HG03558 (cell line): ENCODE results near the gene NHLRC4.

Source experiments
- ATAC-seq: cut with Tn5 transposase; IDR thresholded peaks from one replicate; pipeline ENCODE4 v1.9.1; 2021; ENCODE audit warnings: moderate number of reproducible peaks; ENCODE audit not compliant: unreplicated experiment; ENCODE audit errors: extremely low read depth

The NHLRC4 gene

DNA sequence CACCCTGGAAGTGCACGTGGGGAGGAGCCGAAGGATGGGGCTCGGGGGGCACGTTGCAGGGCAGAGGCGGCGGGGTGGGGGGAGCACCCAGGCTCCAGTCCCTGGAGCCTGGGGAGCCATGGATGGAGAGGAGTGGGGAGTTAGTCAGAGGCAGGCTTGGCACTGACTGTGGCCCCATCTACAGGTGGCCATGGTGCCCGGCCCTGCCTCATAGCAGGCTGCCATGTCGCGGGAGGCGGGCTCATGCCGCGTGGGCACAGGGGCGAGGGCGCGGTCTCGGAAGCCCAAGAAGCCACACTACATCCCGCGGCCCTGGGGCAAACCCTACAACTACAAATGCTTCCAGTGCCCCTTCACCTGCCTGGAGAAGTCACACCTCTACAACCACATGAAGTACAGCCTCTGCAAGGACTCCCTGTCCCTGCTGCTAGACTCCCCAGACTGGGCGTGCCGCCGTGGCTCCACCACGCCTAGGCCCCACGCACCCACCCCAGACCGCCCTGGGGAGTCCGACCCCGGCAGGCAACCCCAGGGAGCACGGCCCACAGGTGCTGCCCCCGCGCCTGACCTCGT lies 3.6 kb upstream of the NHLRC4 start:
- ATAC-seq: no peak

DNA sequence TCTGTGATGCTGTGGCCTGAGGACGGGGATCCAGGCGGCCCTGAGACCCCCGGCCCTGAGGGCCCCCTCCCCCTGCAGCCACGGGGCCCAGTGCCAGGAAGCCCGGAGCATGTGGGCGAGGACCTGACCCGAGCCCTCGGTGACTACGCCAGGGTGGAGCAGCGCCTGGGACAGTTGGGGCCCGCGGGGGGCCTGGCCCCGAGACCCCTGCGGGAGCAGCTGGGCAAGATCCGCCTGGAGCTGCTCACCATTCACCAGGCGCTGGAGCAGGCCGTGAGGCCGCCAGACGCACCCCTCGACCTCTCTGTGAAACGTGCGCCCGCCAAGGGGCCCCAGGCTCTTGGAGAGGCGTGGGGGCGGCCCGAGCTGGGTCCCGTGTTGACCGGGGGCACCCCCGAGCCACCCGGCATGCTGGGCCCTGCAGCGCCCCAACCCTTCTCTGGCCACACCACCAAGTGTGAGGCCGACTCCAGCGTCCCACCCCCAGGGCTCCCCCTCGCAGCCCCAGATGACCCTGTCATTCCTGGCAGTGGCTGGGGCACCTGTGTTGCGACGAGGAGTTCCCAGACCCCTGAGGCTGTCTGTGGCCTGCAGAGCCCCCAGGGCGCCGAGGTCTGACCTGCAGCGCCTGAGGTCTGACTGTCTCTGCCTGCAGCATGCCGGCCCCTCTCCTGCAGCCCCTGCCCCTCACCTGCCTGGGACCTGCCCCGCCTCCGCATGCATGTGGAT lies 2.0 kb upstream of the NHLRC4 start:
- ATAC-seq: no peak

DNA sequence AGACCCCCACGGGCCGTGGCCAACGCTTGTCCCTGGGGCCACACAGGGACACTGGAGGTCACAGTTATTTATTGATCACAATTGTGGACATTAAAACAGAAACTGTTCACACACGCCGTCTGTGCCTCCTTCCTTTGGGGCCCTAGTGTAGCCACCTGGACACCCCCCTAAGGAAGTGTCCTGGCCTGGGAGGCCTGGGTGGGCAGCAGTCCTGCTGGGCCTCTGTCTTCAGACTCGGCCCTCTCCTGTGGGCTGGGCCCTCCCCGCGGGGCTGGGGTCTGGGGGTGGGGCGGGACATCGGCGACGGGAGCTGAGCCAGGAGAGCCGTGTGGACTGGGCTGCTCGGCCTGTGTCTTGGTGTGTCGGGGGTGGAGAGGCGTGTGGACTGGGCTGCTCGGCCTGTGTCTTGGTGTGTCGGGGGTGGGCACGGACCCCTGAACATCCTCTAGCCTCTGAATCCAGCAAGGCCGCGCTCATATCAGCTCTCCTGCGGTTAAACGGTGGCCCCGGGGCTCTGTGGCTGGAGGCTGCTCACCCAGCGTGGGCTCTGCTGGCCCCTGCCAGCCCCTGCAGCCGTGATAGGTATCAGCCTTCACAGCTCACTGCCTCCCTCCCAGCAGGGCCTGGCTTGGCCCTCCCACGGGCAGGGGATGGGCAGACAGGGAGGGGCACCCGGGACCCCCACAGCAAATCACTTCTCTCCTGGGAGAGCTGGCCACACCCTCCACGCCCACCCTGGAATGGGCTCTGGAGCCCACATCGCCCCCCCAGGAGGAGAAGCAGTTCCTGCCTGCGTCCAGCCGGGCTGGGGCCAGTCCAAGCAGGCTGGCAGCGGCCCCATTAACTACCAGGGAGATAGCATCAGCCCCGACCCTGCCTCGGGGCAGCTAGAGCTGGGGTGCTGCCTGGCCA lies 1.1 kb upstream of the NHLRC4 start:
- ATAC-seq: no peak

DNA sequence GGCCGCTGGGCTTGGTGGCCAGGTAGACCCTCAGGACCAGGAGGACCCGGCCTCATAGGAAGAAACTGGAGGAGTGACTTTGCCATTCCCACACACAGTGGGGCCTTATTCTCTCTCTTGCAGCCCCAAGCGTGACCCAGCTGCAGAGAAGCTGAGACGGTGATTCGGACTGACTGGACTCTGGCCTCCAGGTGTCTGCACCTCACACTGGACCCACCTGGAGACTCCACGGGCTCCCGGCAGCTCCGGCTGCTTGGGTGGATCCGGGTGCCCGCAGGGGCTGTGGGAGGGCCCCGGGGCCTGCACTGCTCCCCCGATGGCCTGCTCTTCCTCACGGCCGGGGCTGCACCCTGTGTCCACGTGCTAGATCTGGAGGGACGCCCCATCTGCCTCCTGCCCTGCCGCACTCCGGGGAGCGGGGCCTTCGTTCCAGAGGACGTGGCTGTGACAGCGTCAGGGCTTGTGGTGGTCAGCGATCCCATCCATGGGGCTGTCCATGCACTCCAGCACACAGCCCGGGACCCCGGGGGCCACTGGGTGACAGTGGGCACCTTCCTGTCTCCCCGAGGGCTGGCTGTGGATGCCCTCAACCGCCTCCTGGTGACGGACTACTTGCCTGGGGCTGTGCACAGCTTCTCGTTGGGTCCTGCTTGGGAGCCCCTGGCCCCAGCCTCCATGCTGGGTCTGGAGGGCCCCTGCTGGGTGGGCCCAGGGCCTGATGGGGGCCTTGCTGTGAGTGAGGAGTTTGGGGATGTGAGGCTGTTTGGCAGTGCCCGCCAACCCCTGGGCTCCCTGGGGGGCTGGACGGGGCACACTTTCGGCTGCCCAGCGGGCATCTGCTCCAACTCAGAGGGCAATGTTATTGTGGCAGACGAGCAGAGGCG lies 810 bp downstream of the NHLRC4 start:
- ATAC-seq: no peak

DNA sequence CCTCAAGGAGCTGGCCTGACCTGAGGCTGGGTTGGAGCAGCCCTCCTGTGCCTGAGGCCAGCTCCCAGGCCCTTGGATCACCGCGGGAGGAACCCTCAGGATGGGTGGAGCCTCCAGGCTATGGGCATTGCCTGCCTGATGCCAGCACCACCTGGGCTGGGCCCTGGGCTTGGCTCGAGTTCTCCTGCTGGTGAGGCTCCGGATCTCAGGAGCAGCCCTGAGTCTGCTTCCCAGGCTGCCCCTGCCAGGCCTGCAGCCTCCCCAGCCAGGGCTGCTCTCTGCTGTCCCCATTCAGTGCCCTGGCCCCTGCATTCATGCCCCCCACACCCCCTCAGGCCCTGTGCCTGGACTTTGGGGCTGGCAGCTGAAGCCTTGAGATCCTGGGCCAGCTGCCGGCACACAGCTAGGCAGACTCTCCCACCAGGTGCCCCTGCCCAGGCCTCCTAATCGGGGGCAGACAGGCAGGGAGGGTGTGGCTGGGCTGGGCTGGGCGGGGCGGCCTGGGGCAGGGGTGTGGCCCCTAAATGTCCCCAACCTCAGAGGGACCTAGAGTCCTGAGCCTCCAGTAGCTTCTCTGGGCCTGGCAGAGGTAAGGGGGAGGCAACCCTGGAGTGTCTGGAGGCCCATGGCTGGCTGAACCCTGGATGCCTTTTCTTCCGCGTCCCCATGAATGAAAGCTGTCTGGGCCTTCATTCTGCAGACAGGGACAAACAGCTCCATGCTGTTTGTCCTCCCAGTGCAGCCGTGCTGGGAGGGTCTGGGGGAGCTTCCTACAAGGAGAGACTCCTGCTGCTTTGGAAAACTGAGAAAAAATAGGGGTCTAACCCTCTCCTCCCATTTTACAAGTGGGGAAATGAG lies 1.8 kb downstream of the NHLRC4 start:
- ATAC-seq: no peak

DNA sequence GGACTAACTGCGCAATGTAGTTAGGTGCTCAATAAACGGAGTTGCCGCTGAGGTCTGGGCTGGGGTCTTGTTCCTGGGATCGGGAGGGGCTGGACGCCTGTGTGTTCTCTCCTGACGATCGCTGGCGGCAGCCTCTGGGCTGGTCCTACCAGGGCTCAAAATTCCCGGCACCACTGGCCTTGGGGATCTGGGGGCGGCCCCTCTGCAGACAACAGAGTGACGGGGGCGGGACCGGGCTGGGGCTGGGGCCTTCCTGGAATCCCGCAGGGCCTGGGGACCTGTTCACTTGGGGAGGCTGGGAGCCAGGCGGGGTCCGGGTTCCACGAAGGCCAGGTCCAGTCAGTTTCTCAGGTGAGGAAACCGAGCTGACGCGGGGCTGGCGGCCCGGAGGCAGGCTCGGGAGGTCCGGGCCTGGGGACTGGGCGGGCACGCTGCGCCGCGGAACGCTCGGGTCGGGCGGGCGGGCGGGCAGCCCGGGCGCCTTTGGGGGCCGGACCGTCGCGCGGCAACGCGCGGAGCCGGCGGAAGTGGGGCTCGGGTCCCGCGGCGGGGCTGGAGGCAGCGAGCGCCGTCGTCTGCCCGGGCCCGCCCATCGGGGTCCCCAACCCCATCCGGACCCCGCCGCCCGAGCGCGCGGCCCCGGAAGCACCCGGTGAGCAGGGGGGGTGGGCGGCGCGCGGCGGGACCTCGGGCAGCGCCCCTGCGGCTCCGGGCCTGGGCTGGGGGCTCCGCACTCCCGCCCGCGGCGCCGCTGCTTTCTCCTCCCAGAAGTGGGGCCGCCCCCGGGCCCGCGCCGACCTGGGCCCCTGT lies 2.8 kb downstream of the NHLRC4 start, which contains the start of gene PIGQ:
PIGQ (plus strand) TSS at position 524 of the 810 bp plus-strand sequence. CDS start 4,107 bp downstream, outside the sequence.
- no peak for ATAC-seq

DNA sequence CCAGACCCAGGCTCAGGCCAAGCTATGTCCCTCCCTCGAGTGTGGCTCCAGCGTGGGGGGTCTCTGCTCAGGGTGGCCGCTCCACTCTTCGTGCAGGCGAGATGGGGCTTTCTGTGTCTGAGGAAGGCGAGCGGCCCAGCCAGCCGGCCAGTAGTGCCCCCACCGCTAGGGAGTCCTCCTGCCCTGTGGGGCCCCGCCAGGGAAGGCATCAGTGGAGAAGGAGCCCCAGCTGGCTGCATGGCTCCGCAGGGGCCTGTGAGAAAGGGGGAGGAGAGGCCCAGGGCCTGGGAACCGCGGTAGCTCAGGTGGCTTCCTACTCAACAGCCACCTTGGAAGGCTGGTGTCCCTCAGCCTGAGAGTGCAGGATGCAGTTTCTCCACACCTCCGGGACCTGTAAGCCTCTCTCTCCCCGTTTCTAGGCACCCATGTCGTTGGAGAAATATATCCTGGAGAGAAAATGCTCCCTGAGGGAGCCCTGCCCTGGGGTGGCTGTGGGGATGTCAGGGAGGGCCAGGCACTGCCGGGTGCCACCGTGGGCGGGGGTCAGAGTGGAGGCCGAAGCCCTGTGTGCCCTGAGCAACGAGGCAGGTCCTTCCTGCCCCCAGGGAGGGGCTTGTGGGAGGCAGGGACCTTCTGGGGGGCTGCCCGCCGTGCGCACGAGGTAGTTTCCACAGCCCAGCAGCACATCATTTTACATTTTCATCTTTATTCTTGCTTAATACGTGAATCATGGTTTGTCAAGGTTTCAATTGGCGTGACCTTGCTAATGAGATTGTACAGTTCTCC lies 6.3 kb downstream of the NHLRC4 start:
- ATAC-seq: no peak

DNA sequence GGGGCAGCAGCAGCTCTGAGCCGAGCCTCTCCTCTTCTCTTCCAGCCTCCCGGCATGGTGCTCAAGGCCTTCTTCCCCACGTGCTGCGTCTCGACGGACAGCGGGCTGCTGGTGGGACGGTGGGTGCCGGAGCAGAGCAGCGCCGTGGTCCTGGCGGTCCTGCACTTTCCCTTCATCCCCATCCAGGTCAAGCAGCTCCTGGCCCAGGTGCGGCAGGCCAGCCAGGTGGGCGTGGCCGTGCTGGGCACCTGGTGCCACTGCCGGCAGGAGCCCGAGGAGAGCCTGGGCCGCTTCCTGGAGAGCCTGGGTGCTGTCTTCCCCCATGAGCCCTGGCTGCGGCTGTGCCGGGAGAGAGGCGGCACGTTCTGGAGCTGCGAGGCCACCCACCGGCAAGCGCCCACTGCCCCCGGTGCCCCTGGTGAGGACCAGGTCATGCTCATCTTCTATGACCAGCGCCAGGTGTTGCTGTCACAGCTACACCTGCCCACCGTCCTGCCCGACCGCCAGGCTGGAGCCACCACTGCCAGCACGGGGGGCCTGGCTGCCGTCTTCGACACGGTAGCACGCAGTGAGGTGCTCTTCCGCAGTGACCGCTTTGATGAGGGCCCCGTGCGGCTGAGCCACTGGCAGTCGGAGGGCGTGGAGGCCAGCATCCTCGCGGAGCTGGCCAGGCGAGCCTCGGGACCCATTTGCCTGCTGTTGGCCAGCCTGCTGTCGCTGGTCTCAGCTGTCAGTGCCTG lies 7.4 kb downstream of the NHLRC4 start:
- ATAC-seq: no peak

DNA sequence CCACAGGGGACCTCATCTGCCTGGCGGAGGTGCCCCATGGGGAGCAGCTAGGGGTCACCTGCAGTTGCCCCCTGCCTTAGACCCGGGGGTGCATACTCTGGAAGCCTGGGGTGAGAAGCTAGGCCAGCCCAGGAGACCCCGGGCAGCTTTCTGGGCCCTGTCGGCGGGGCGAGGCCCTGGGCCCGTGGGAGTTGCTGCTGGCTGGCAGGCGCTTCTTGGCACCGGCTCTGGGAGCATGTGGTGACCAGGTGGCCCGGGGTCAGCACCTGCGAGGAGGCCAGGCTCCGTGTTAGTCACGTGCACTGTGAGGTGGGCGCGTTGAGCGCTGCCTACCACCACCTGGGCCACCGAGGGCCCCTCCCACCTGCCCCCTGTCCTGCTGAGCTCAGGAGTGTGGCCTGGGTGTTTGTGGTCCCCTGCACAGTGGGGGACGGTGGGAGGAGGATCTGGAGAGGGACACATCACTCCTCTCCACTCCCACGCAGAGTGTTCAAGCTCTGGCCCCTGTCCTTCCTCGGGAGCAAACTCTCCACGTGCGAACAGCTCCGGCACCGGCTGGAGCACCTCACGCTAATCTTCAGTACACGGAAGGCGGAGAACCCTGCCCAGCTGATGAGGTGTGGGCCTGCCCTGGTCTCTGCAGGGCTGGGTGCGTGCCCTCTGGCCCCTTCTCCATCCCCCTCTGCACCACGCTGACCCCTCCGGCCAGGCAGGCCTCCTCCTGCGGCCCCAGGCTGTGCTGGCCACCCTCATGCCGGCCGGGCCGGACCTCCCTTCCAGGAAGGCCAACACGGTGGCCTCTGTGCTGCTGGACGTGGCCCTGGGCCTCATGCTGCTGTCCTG lies 8.8 kb downstream of the NHLRC4 start:
- ATAC-seq: no peak

DNA sequence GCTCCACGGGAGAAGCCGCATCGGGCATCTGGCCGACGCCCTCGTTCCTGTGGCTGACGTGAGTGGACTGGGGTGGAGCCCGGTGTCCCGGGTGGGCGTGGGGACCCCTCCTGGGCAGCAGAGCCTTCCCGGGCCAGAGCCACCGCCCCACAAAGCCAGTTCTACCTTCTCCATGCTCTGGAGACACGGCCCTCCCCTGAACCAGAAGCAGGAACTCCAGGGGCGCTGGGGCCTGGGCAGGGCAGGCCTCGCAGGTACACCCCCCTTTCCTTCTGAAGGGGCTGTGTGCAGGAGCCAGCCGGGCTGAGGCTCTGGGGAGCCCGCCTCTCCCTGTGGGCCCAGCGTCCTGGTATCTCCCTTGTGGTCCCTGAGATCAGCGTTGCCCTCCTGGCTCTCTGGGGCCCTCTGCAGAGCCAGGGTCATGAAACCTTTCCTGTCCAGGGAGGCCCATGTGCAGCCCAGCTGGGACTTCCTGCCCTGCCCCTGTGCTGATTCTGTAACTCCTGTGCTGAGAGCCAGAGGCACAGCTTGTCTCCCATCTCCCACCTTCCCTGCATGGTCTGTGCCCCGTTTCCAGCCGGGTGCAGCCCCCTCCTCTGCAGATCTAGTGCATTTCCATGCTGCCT lies 9.5 kb downstream of the NHLRC4 start:
- ATAC-seq: no peak

DNA sequence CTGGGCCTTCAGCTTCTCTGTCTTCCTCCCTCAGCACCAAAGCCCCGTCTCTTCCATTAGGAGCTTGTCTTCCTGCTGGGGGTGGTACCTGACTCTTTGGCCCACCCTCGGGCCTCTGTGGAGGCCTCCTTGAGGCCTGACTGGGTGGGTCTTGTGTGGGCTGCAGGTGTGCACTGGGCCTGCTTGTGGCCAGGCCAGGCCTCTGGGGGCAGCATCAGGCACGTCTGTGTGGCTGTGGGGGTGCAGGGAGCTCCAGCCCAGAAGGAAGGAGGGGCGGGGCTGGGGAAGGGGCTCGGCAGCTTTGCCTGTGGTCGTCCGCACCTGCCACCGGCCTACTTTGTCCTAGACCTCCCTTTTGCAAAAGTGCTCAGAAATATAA lies 10.0 kb downstream of the NHLRC4 start:
- no peak for ATAC-seq

DNA sequence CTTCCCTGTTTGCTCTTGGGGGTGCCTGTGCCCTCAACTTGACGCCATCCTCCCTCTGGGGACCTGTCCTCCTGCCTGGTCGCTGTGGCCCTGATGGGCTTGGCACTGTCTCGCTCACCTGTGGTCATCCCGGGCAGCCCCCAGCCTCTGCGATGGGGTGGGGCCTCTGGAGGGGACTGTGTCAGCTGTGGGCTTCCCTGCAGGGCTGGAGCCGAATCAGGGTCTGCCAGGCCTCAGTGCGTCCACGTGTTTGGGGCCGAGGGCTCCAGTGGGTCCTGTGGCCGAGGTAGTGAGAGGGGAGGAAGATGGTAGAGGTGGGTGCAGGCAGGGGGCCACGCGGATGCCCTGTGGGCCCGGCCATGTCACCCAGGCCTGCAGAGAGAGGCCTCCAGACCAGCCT lies 11.0 kb downstream of the NHLRC4 start:
- no peak for ATAC-seq

DNA sequence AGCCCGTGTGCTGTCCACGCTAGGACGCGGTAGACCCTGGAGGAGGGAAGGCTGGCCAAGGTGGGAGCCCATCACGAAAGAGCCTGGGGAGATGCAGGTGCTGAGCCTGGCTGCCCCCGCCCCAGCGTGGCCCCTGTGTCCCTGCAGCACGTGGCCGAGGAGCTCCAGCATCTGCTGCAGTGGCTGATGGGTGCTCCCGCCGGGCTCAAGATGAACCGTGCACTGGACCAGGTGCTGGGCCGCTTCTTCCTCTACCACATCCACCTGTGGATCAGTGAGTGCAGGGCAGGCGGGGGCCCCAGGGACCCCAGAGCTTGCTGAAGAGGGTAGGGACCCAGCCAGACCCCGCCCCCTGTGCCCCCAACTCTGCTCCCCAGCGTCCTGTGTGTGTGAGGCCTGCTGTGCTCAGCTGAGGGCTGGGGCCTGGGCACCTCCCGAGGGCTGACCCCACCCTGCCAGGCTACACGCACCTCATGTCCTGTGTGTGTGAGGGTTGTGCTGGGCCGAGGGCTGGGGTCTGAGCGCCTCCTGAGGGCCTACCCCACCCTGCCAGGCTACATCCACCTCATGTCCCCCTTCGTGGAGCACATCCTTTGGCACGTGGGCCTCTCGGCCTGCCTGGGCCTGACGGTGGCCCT lies 11.5 kb downstream of the NHLRC4 start:
- ATAC-seq: no peak

DNA sequence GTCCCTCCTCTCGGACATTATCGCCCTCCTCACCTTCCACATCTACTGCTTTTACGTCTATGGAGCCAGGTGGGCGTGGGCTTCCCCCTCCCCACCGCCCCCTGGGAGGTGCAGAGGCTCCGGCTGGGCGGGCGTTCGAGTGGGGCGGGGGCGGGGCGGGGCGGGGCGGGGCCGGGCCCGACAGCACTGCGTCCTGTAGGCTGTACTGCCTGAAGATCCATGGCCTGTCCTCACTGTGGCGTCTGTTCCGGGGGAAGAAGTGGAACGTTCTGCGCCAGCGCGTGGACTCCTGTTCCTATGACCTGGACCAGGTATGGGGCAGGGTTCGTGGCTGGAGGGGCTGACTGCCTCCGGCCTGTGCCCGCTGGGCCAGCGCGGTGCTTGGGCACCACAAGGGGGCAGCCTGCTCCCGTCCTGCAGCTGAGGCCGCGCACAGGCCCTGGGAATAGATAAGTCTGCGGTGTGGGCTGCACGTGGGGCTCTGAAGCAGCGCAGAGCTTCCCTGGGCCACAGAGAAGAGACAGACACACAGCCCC lies 12.1 kb downstream of the NHLRC4 start:
- ATAC-seq: no peak
